ENCODE data around the gene NHLRC1.

Gene NHLRC1

GRCh38 chr6:18161431-18161830, 39.0 kb upstream of the NHLRC1 start:
- H3K27ac ChIP-seq (replicated peaks) = no peak overlapping the region

GRCh38 chr6:18160911-18161310, 38.4 kb upstream of the NHLRC1 start:
- DNase-seq (ENCODE audit: low read depth in 1 of 2, low spot score in 1 of 2) = no peak
- TF ChIP-seq CTCF (IDR thresholded peaks at IDR 0.05; ENCODE audit: insufficient read depth, low read length) (no peak), POLR2AphosphoS5 (IDR thresholded peaks at IDR 0.05; ENCODE audit: low read depth) (no peak), REST (IDR thresholded peaks at IDR 0.05; ENCODE audit: insufficient replicate concordance, low read depth) (no peak), GABPA (IDR thresholded peaks at IDR 0.05; ENCODE audit: low read depth) (no peak), SPI1 (IDR thresholded peaks at IDR 0.05; ENCODE audit: borderline replicate concordance, low read depth) (no peak)
- no peaks in the 10 kb centered on the region for H3K27me3 ChIP-seq (ENCODE audit: insufficient read depth, poor library complexity, severe bottlenecking)
- H3K27ac ChIP-seq (replicated peaks) = no peak overlapping the region
- H3K4me3 ChIP-seq (replicated peaks; ENCODE audit: insufficient read depth, low read length) = no peak overlapping the region

More at GRCh38 chr6:18161431-18161830, 39.0 kb upstream of the NHLRC1 start:
- H3K4me3 ChIP-seq (replicated peaks; ENCODE audit: insufficient read depth, low read length) = no peak overlapping the region
- no peaks in the 10 kb centered on the region for H3K27me3 ChIP-seq (ENCODE audit: insufficient read depth, poor library complexity, severe bottlenecking)
- DNase-seq (ENCODE audit: low read depth in 1 of 2, low spot score in 1 of 2) = no peak
- TF ChIP-seq REST (IDR thresholded peaks at IDR 0.05; ENCODE audit: insufficient replicate concordance, low read depth) = no peak
- no peak for TF ChIP-seq CTCF (IDR thresholded peaks at IDR 0.05; ENCODE audit: insufficient read depth, low read length)
- no peak for TF ChIP-seq GABPA (IDR thresholded peaks at IDR 0.05; ENCODE audit: low read depth)
- TF ChIP-seq POLR2AphosphoS5 (IDR thresholded peaks at IDR 0.05; ENCODE audit: low read depth) = no peak
- no peak for TF ChIP-seq SPI1 (IDR thresholded peaks at IDR 0.05; ENCODE audit: borderline replicate concordance, low read depth)

GRCh38 chr6:18155864-18156421, 33.5 kb upstream of the NHLRC1 start:
- no peaks in the 10 kb centered on the region for H3K27me3 ChIP-seq (ENCODE audit: insufficient read depth, poor library complexity, severe bottlenecking)
- TF ChIP-seq GABPA (IDR thresholded peaks at IDR 0.05; ENCODE audit: low read depth) (no peak), POLR2AphosphoS5 (IDR thresholded peaks at IDR 0.05; ENCODE audit: low read depth) (peak; percentile 73), SPI1 (IDR thresholded peaks at IDR 0.05; ENCODE audit: borderline replicate concordance, low read depth) (peak; percentile 46; the same call in 1 of the 2 replicates), REST (IDR thresholded peaks at IDR 0.05; ENCODE audit: insufficient replicate concordance, low read depth) (no peak), CTCF (IDR thresholded peaks at IDR 0.05; ENCODE audit: insufficient read depth, low read length) (peak; percentile 3)
- H3K27ac ChIP-seq (replicated peaks) = peak overlapping the region; percentile 93
- H3K4me3 ChIP-seq (replicated peaks; ENCODE audit: insufficient read depth, low read length) = peak overlapping the region; percentile 95
- DNase-seq (ENCODE audit: low read depth in 1 of 2, low spot score in 1 of 2) = peak; percentile 83 to 92

Data from HL-60 (cell line).